G401 (cell line): ENCODE data around the gene MT1HL1. TPM values are rescaled to one million over a fixed set of nuclear protein-coding genes. Genes with fewer than 3 reads are reported as not detected.
A peak's percentile ranks its signal among the peaks of the same experiment; 100 is the strongest.

Source experiments
- DNase-seq: peaks from one replicate; pipeline ENCODE4 v3.0.0-alpha.2; 2015; ENCODE audit warnings: low spot score
- in situ Hi-C: cut with HindIII; loops from 2 replicates; pipeline ENCODE4 v1.10.0; 2016; ENCODE audit warnings: low sequenced_read_pairs, mixed read lengths
- total RNA-seq: library from RNA; depleted of rRNA; stranded (reverse); fragments of >200 nt; shearing (Covaris generic); gene quantifications from 2 replicates; pipeline ENCODE4 v1.2.3, GENCODE V29; 2014; rRNA removed

The MT1HL1 gene
- total RNA-seq = not detected in 2 replicates

GRCh38 chr1:237004116-237004515 is at the start of gene MT1HL1:
Gene MT1HL1, minus strand, starts transcription at chr1:237004441. Its CDS starts 69 bp downstream, at chr1:237004372.
- in situ Hi-C loops = no loop called here

GRCh38 chr1:237050915-237051314 is 46.7 kb upstream of the MT1HL1 start:
- in situ Hi-C loops = no loop called here
- no peak for DNase-seq

More at GRCh38 chr1:237004116-237004515, at the start of gene MT1HL1:
- DNase-seq = no peak

DNA sequence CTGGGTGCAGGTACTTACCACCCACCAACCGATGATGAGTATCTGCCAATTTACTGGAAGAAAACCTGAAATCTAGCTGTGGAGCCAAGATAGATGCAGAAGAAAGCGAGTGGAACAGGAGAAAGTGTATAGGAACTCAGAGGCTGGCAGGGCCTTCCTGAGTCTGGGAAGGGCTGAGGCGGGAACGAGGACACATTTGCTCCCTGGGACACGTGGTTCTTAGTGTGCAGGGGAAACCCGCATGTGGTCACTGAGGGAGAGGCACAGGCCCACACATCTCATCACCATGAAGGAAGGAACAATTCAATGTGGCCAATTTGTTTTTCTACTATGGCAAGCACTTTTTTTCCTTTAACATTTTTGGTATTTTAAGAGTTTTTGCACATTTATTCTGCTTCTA is 45.9 kb upstream of the MT1HL1 start:
- in situ Hi-C loops = no loop called here
- DNase-seq = no peak

DNA sequence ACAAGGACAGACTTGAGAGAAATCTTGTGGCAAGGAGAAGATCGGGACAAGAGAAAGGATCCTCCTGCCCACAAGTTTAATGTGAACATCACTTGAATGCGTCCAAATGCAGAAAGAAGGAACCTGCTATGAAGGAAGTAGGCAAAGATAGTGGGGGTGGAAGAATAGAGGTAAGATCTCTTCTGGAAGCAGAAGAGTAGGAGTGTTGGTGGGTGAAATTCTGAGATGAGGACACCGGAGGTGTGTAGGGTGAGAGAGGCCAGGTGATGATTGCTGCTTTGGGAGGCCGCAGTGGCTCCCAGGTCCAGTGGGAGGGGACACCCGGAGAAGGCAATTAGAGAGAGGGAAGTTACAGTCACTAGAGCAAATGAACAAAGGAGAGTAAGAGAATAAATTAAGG is 44.6 kb upstream of the MT1HL1 start:
- in situ Hi-C loops = no loop called here

DNA sequence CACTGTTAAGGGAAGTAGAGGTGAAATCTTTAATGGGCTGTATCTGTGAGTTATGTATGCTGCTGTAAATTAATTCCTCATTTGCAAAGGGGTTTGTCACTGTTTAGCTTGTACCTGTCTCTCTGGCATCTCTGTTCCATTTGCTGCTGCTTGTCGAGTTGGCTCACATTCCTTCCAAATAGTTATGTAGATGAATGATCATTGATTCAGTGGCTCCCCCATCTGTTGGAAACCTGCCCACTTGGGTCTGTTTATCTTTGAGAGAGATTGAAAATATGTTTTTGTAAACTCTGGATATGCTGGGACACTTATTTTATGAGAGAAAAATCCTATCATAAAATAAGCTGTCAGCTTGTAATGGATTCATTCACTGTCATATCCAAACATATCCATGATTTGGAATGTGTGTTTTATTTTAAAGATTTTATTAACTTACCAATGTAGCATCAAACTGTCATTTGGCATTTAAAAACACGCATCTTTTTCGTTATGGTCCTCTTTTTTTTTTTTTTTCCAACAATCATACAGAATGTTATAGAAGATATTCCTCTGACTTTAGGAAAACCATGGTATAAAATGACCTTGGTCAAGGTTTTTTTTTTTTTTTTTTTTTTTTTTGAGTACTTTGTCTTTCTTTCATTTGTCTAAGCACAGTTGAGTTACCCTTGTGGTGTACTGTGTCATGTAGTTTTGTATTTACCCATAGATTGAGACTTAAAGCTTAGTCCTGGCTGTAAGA is 41.2 kb upstream of the MT1HL1 start:
- in situ Hi-C loops = no loop called here
- DNase-seq = no peak

More for the DNA sequence above, 44.6 kb upstream of the MT1HL1 start:
- DNase-seq = no peak

GRCh38 chr1:237043846-237044636 is 39.8 kb upstream of the MT1HL1 start:
- DNase-seq = peak; percentile 60
- in situ Hi-C loops = no loop called here

GRCh38 chr1:237042892-237043576 is 38.8 kb upstream of the MT1HL1 start:
- DNase-seq = peak; percentile 81
- in situ Hi-C loops = no loop called here

DNA sequence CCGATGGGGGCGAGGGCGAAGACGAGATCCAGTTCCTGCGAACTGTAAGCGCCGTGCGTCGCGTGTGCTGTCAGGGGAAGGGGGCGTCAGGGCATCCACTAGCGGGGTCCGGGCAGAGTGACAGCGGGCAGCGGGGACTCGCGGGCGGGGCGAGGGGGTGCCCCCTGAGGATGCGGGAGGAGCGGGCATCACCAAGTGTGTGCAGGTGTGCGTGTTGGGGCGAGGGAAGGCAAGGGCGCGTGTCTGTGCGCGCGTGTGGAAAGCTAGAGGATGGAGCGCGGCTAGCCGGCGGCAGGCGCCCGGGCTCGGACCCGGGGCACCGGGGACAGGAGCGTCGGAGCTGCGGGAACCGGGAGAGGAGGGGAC is 38.3 kb upstream of the MT1HL1 start:
- peak; percentile 33 for DNase-seq
- in situ Hi-C loops = no loop called here

DNA sequence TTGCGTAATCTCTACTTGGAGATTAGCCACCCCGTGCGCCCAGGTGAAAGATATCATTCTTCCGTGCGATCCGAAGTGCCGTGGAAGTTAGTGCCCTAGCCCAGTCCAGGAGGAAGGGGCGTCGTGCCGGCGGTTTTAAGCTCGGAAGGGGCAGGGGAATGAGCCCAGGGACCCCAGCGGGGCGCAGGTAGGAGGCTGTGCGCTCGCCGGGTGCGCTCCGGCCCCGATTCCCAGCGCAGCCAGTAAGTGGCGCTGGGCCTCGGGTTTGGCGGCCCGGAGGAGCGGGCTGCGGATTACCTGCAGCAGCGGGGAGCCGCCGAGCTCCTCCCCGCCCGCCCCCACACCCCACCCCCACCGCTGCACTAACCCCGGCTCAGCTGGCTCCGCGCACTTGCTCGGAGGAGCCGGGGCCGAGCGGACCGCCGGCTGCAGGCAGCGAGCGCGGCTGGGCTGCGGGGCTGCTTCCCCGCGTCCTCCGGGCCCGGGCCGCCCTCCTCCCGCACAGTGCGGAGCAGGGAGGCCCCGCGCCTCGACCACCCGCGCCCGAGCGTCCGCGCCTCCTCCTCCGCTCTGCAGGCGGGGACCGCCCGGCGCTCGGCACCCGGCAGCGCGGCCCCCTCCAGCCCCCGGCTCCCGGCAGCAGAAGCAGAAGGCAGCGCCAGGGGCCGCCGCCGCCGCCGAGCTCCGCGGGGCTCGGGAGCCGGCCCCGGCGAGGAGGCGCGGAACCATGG is 37.7 kb upstream of the MT1HL1 start, which contains the start of gene RYR2:
Gene RYR2 (plus strand): TSS at position 390 of the 731 bp plus-strand sequence. CDS start 338 bp downstream, at position 728.
- peak; percentile 77 for DNase-seq
- in situ Hi-C loops = no loop called here

DNA sequence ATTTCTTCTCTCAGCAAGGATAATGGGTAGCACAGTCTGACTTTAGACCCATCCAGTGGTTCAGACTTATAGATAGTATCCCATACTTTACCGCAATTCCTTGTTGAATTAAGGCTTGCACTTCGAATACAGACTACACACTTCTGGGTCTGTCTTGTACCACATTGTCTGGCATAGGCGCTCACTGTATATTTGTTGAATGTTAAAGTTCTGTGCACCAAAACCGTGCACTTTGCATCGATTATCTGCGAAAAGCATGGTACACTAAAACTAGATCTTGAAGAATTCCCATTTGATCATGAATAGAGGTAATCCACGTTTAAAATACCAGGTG is 37.2 kb upstream of the MT1HL1 start:
- DNase-seq = peak; percentile 27

GRCh38 chr1:237040823-237041222 is 36.6 kb upstream of the MT1HL1 start:
- in situ Hi-C loops = no loop called here
- no peak for DNase-seq

More for the DNA sequence above, 37.2 kb upstream of the MT1HL1 start:
- in situ Hi-C loops = no loop called here

DNA sequence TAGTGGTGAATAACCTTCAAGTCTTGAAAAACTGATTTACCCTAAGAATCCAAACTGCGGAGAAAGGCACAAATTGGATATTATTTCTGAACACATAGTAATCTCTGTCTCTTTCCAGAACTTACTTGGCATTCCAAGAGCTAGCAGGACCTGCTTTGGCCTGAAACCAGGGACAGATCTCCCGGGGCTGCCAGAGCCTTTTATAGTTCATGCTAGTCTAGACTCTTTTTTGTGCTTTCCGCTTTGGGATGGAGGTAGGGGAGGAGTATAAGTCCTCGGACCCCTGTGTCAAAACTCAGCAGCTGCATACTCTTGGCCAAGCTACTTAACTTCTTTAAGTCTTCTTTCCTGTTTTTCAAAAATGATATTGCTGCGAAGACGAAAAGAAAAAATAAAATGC is 34.0 kb upstream of the MT1HL1 start:
- in situ Hi-C loops = no loop called here
- peak; percentile 36 for DNase-seq

GRCh38 chr1:237035759-237036158 is 31.5 kb upstream of the MT1HL1 start:
- DNase-seq = no peak
- in situ Hi-C loops = no loop called here

- no peak for DNase-seq
- in situ Hi-C loops = no loop called here
These were observed 29.6 kb upstream of the MT1HL1 start for GRCh38 chr1:237033804-237034203.

- in situ Hi-C loops = no loop called here
- no peak for DNase-seq
These were observed 28.8 kb upstream of the MT1HL1 start for GRCh38 chr1:237033061-237033460.

DNA sequence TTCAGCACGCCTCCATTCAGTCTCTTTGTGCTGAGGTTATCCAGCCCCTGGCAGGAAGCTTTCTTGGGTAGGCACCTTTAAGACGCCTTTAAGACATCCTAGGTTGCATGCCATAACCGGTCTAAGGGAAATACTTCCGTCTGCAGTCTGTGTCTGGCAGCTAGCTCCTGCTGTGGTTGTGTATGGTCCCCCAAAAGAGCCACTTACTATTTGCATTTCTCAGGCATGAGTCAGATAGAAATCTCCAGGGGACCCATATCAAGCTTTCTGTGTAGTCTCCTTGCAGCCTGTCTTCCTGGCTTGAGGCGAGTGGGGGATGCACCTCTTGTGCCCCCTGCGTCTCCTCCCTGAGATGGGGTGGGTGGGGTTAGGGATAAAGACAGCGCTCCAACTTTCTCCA is 27.8 kb upstream of the MT1HL1 start:
- DNase-seq = no peak
- in situ Hi-C loops = no loop called here

- in situ Hi-C loops = no loop called here
- no peak for DNase-seq
These were observed 27.2 kb upstream of the MT1HL1 start for GRCh38 chr1:237031480-237031879.

- in situ Hi-C loops = no loop called here
- DNase-seq = no peak
These were observed 25.8 kb upstream of the MT1HL1 start for GRCh38 chr1:237029850-237030535.

GRCh38 chr1:237029240-237029639 is 25.0 kb upstream of the MT1HL1 start:
- no peak for DNase-seq
- in situ Hi-C loops = no loop called here
